HCT116 (cell line): ENCODE measurements around the gene KIN. TPM values are rescaled to one million over a fixed set of nuclear protein-coding genes. Genes with fewer than 3 reads are reported as not detected.

Experiments
- ATAC-seq: fragments of 200-7000 bp; cut with Tn5 transposase; 2 replicates; pipeline ENCODE4 v1.9.1; 2020; ENCODE audit warnings: mild to moderate bottlenecking, moderate library complexity
- BruUV-seq: library from RNA; stranded (reverse); fragments of 400-500 nt; replicated peaks from 2 replicates; lab custom pipeline; 2021; lab: Mats Ljungman, UMichigan
- CTCF ChIA-PET: fragments of 300-600 bp; sonication (Branson Sonifier 250); formaldehyde crosslinking; loops from one replicate; lab custom pipeline; 2021; ENCODE audit warnings: antibody characterized with exemption; lab: Charles Lee
- POLR2A ChIA-PET: fragments of 300-600, 350-600 bp; sonication (Branson Sonifier 250); formaldehyde crosslinking; loops from one replicate; lab custom pipeline; 2021; ENCODE audit warnings: antibody characterized with exemption; lab: Charles Lee
- RAD21 ChIA-PET, 2 experiments: fragments of 300-600 bp; sonication (Branson Sonifier 250); formaldehyde crosslinking; loops; one replicate each; lab custom pipeline; 2023; ENCODE audit warnings: low total read pairs in 2 of 2; ENCODE audit not compliant: uncharacterized antibody in 2 of 2, unreplicated experiment in 2 of 2, low non-redundant PET in 1 of 2; lab: Charles Lee
- DNase-seq: peaks from one replicate; pipeline ENCODE4 v3.0.0-alpha.2; 2010; ENCODE audit warnings: low read depth, low spot score
- H2AFZ ChIP-seq: fragments of 200-600 bp; shearing (Covaris generic), sonication (generic); 2 replicates; pipeline ENCODE4 v1.6.1; 2017; ENCODE audit warnings: low read depth, mixed run types, mixed read lengths, antibody characterized with exemption, low read length; ENCODE audit not compliant: poor library complexity, severe bottlenecking
- H3K27ac ChIP-seq: 2 replicates; pipeline ENCODE4 v1.5.1; 2012; ENCODE audit warnings: low read depth, low read length
- H3K27me3 ChIP-seq: fragments of 200-600 bp; sonication (generic); 2 replicates; pipeline ENCODE4 v1.6.1; 2016; ENCODE audit warnings: mixed run types, low read length, mixed read lengths; ENCODE audit not compliant: insufficient read depth
- H3K36me3 ChIP-seq, 2 experiments: fragments of 200-500 bp in 1 of 2; fragments of 200-600 bp in 1 of 2; sonication (Bioruptor generic) in 1 of 2; sonication (generic) in 1 of 2; 2 replicates each; pipeline versions ENCODE4 v1.5.1 to v1.6.1; 2014 to 2016; ENCODE audit warnings: low read length in 2 of 2, inconsistent platforms in 1 of 2, mixed read lengths in 1 of 2, mixed run types in 1 of 2; ENCODE audit not compliant: insufficient read depth in 2 of 2, control insufficient read depth in 1 of 2
- H3K4me1 ChIP-seq, 2 experiments: fragments of 200-600 bp in 1 of 2; sonication (generic) in 1 of 2; 2 replicates each; pipeline versions ENCODE4 v1.5.1 to v1.6.1; 2012 to 2017; ENCODE audit warnings: low read length in 2 of 2, inconsistent platforms in 1 of 2, mild to moderate bottlenecking in 1 of 2, mixed read lengths in 1 of 2, mixed run types in 1 of 2, moderate library complexity in 1 of 2; ENCODE audit not compliant: insufficient read depth in 2 of 2, control insufficient read depth in 1 of 2
- H3K4me2 ChIP-seq: fragments of 200-600 bp; sonication (generic); 2 replicates; pipeline ENCODE4 v1.6.1; 2017; ENCODE audit warnings: mixed run types, low read length, mixed read lengths
- H3K4me3 ChIP-seq, 2 experiments: fragments of 200-600 bp in 1 of 2; sonication (generic) in 1 of 2; replicated peaks in 1 of 2; 2 replicates each; pipeline ENCODE4 v1.5.1; 2011 to 2016; ENCODE audit warnings: low read length in 2 of 2, control low read depth in 1 of 2, low read depth in 1 of 2, mild to moderate bottlenecking in 1 of 2, mixed read lengths in 1 of 2, mixed run types in 1 of 2
- H3K79me2 ChIP-seq: fragments of 200-600 bp; sonication (generic); 2 replicates; pipeline ENCODE4 v1.6.1; 2017; ENCODE audit warnings: mild to moderate bottlenecking, mixed run types, low read length, moderate library complexity, mixed read lengths; ENCODE audit not compliant: insufficient read depth
- H3K9ac ChIP-seq: fragments of 200-600 bp; sonication (generic); 2 replicates; pipeline ENCODE4 v1.6.1; 2016; ENCODE audit warnings: low read length, mixed read lengths
- H3K9me2 ChIP-seq: fragments of 200-600 bp; sonication (generic), shearing (Covaris generic); 2 replicates; pipeline ENCODE4 v1.6.1; 2017; ENCODE audit warnings: mixed run types, mild to moderate bottlenecking, moderate library complexity; ENCODE audit not compliant: insufficient read depth
- H3K9me3 ChIP-seq, 2 experiments: fragments of 200-500 bp in 1 of 2; fragments of 200-600 bp in 1 of 2; sonication (Bioruptor generic) in 1 of 2; sonication (generic) in 1 of 2; 2 replicates each; pipeline ENCODE4 v1.6.1; 2014 to 2017; ENCODE audit warnings: low read length in 2 of 2, mixed read lengths in 2 of 2, inconsistent platforms in 1 of 2, low read depth in 1 of 2, mild to moderate bottlenecking in 1 of 2, mixed run types in 1 of 2, moderate library complexity in 1 of 2; ENCODE audit not compliant: control insufficient read depth in 1 of 2, insufficient read depth in 1 of 2
- H4K20me1 ChIP-seq: fragments of 200-600 bp; sonication (generic), shearing (Covaris generic); 2 replicates; pipeline ENCODE4 v1.6.1; 2017; ENCODE audit warnings: mixed run types, mild to moderate bottlenecking, moderate library complexity; ENCODE audit not compliant: insufficient read depth
- CBX3 ChIP-seq: IDR thresholded peaks from 2 replicates; pipeline ENCODE4 v1.6.1; 2012; ENCODE audit warnings: low read depth
- CEBPB ChIP-seq: IDR thresholded peaks from 2 replicates; pipeline ENCODE4 v1.6.1; 2012; ENCODE audit warnings: low read depth
- EGR1 ChIP-seq: IDR thresholded peaks from 2 replicates; pipeline ENCODE4 v1.6.1; 2012; ENCODE audit warnings: low read depth
- ELF1 ChIP-seq: IDR thresholded peaks from 2 replicates; pipeline ENCODE4 v1.6.1; 2012; ENCODE audit warnings: low read depth, borderline replicate concordance
- EZH2 ChIP-seq: fragments of 200-600 bp; sonication (generic); IDR thresholded peaks from 2 replicates; pipeline ENCODE4 v1.6.1; 2017; ENCODE audit warnings: antibody characterized with exemption, mixed run types
- FOSL1 ChIP-seq: IDR thresholded peaks from 2 replicates; pipeline ENCODE4 v1.6.1; 2012; ENCODE audit warnings: low read depth
- JUND ChIP-seq: IDR thresholded peaks from 2 replicates; pipeline ENCODE4 v1.6.1; 2012
- MAX ChIP-seq: IDR thresholded peaks from 2 replicates; pipeline ENCODE4 v1.6.1; 2012
- POLR2A ChIP-seq: IDR thresholded peaks from 2 replicates; pipeline ENCODE4 v1.7.0; 2011; ENCODE audit warnings: borderline replicate concordance; ENCODE audit not compliant: insufficient read depth, insufficient read length; ENCODE audit errors: extremely low read depth
- POLR2AphosphoS5 ChIP-seq: IDR thresholded peaks from 2 replicates; pipeline ENCODE4 v1.6.1; 2011; ENCODE audit warnings: mild to moderate bottlenecking, low read depth, low read length, moderate library complexity
- RAD21 ChIP-seq: IDR thresholded peaks from 2 replicates; pipeline ENCODE4 v1.6.1; 2012; ENCODE audit warnings: low read depth, mild to moderate bottlenecking
- REST ChIP-seq: IDR thresholded peaks from 2 replicates; pipeline ENCODE4 v1.6.1; 2012; ENCODE audit warnings: low read depth
- SIN3A ChIP-seq: IDR thresholded peaks from 2 replicates; pipeline ENCODE4 v1.6.1; 2012; ENCODE audit warnings: low read depth
- YY1 ChIP-seq: IDR thresholded peaks from 2 replicates; pipeline ENCODE4 v1.6.1; 2011; ENCODE audit warnings: low read length, low read depth, moderate library complexity, mild to moderate bottlenecking; ENCODE audit not compliant: insufficient replicate concordance; ENCODE audit errors: extremely low read depth
- ZBTB33 ChIP-seq: IDR thresholded peaks from 2 replicates; pipeline ENCODE4 v1.6.1; 2011; ENCODE audit warnings: mild to moderate bottlenecking, low read length, moderate library complexity; ENCODE audit not compliant: insufficient replicate concordance; ENCODE audit errors: extremely low read depth
- ZFX ChIP-seq: fragments of 450-650 bp; IDR thresholded peaks from 2 replicates; pipeline ENCODE4 v1.6.1; 2017
- ZNF274 ChIP-seq: fragments of 200-500 bp; sonication (Bioruptor generic); IDR thresholded peaks from 2 replicates; pipeline ENCODE4 v1.6.1; 2014; ENCODE audit warnings: mild to moderate bottlenecking, low read depth, low read length, inconsistent platforms
- intact Hi-C: fragments of 100-400 bp; cut with micrococcal nuclease; formaldehyde crosslinking; loops from 2 replicates; pipeline ENCODE4 v1.10.0; 2022
- total RNA-seq: library from RNA; stranded (reverse); gene quantifications from one replicate; pipeline ENCODE4 v1.2.1, GENCODE V29; 2021; ENCODE audit not compliant: unreplicated experiment
- TF ChIP-seq, protein P1 (sequence below), 3 experiments: fragments of 200-600 bp in 1 of 3; sonication (generic) in 1 of 3; IDR thresholded peaks in 2 of 3; conservative IDR thresholded peaks in 1 of 3; 2 replicates each; pipeline ENCODE4 v1.5.1; 2012 to 2017; ENCODE audit warnings: low read depth in 2 of 3, low read length in 2 of 3, antibody characterized with exemption in 1 of 3, borderline replicate concordance in 1 of 3, control low read depth in 1 of 3, mild to moderate bottlenecking in 1 of 3, mixed read lengths in 1 of 3, mixed run types in 1 of 3, moderate library complexity in 1 of 3; ENCODE audit not compliant: insufficient read depth in 1 of 3

Gene KIN
- total RNA-seq, 1 experiment from 2014 or later: 13.6 TPM

DNA sequence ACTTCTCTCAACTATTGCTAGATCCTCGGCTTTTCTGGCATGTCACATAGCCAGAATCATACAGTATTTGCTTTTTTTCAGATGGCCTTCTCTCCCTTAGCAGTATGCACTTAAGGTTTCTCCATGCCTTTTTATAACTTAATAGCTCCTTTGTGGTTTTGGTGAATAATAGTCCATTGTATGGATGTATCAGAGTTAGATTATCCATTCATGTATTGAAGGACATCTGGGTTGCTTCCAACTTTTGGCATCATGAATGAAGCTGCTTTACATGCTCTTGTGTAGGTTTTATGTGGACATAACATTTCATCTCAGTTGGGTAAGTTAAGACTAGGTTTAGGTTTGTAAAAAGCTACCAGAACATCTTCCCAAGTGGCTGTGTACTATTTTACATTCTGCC is 4.7 kb upstream of the KIN start:
- no peak for DNase-seq
- ATAC-seq: no peak
- Histone ChIP-seq H3K27me3 (no peaks in the 10 kb centered on the region), H3K36me3 (peaks cover 0 to 12% of the 10 kb centered on the region in 2 experiments; a peak in 1 of 4 replicates), H3K4me3 (no peak overlapping the region), H3K9me3 (no peaks in the 10 kb centered on the region), H3K9ac (no peak overlapping the region), H3K4me1 (peaks cover 19 to 45% of the 10 kb centered on the region in 2 experiments; a peak in 3 of 4 replicates), H3K4me2 (no peak overlapping the region), H4K20me1 (peaks cover 33% of the 10 kb centered on the region), H3K79me2 (peaks cover 96% of the 10 kb centered on the region), H3K9me2 (no peaks in the 10 kb centered on the region), H2AFZ (no peak overlapping the region), H3K27ac (no peak overlapping the region)
- BruUV-seq: no TSS peak
- CTCF ChIA-PET: no interaction called here
- POLR2A ChIA-PET: interaction anchor here (0.6 kb wide), 1 partner anchor 165 kb away, joined by 3 read pairs; no protein-coding TSS in a partner anchor
- intact Hi-C loops: no loop called here
- RAD21 ChIA-PET: no interaction called here
- TF ChIP-seq SIN3A: no peak
- no peak for TF ChIP-seq POLR2A
- TF ChIP-seq ZFX: no peak
- TF ChIP-seq JUND: no peak
- TF ChIP-seq RAD21: no peak
- no peak for TF ChIP-seq FOSL1
- no peak for TF ChIP-seq ELF1
- TF ChIP-seq MAX: no peak
- TF ChIP-seq REST: no peak
- TF ChIP-seq YY1: no peak
- TF ChIP-seq, protein P1, sequence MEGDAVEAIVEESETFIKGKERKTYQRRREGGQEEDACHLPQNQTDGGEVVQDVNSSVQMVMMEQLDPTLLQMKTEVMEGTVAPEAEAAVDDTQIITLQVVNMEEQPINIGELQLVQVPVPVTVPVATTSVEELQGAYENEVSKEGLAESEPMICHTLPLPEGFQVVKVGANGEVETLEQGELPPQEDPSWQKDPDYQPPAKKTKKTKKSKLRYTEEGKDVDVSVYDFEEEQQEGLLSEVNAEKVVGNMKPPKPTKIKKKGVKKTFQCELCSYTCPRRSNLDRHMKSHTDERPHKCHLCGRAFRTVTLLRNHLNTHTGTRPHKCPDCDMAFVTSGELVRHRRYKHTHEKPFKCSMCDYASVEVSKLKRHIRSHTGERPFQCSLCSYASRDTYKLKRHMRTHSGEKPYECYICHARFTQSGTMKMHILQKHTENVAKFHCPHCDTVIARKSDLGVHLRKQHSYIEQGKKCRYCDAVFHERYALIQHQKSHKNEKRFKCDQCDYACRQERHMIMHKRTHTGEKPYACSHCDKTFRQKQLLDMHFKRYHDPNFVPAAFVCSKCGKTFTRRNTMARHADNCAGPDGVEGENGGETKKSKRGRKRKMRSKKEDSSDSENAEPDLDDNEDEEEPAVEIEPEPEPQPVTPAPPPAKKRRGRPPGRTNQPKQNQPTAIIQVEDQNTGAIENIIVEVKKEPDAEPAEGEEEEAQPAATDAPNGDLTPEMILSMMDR (IDR thresholded peaks at IDR 0.05 in 2 of 3, conservative IDR thresholded peaks at IDR 0.05 in 1 of 3; ENCODE audit: borderline replicate concordance in 1 of 3, insufficient read depth in 1 of 3, low read depth in 2 of 3, low read length in 2 of 3): no peak
- TF ChIP-seq ZNF274: no peak
- no peak for TF ChIP-seq EZH2
- no peak for TF ChIP-seq EGR1
- TF ChIP-seq POLR2AphosphoS5: no peak
- TF ChIP-seq ZBTB33: no peak
- no peak for TF ChIP-seq CEBPB
- no peak for TF ChIP-seq CBX3
